H9 (cell line): ENCODE measurements around the gene EPHA3. TPM values are rescaled to one million over a fixed set of nuclear protein-coding genes. Genes with fewer than 3 reads are reported as not detected.
A peak's percentile ranks its signal among the peaks of the same experiment; 100 is the strongest.

Source experiments
- DNase-seq: peaks from one replicate; pipeline ENCODE4 v3.0.0-alpha.2; 2017
- H2AFZ ChIP-seq: one replicate; pipeline ENCODE4 v1.6.1; 2013; ENCODE audit warnings: mild to moderate bottlenecking, low read length, control low read depth, moderate library complexity
- H2AK5ac ChIP-seq: 2 replicates; pipeline ENCODE4 v1.6.1; 2013; ENCODE audit warnings: low read length, control low read depth, mixed read lengths; ENCODE audit not compliant: insufficient read length
- H2BK120ac ChIP-seq: one replicate; pipeline ENCODE4 v1.6.1; 2013; ENCODE audit warnings: low read depth, mild to moderate bottlenecking, low read length, control low read depth, inconsistent platforms; ENCODE audit not compliant: poor library complexity, severe bottlenecking
- H2BK12ac ChIP-seq: 2 replicates; pipeline ENCODE4 v1.6.1; 2013; ENCODE audit warnings: low read length, control low read depth, mixed read lengths, low read depth; ENCODE audit not compliant: insufficient read length
- H2BK15ac ChIP-seq: 2 replicates; pipeline ENCODE4 v1.6.1; 2013; ENCODE audit warnings: low read depth, low read length, control low read depth
- H2BK20ac ChIP-seq: one replicate; pipeline ENCODE4 v1.6.1; 2013; ENCODE audit warnings: low read depth, mild to moderate bottlenecking, low read length, control low read depth, inconsistent platforms; ENCODE audit not compliant: poor library complexity, severe bottlenecking
- H2BK5ac ChIP-seq: 2 replicates; pipeline ENCODE4 v1.6.1; 2013; ENCODE audit warnings: low read length, control low read depth, mixed read lengths; ENCODE audit not compliant: insufficient read length
- H3K14ac ChIP-seq: 2 replicates; pipeline ENCODE4 v1.6.1; 2013; ENCODE audit warnings: low read length, control low read depth; ENCODE audit not compliant: insufficient read depth
- H3K18ac ChIP-seq: 2 replicates; pipeline ENCODE4 v1.6.1; 2013; ENCODE audit warnings: low read depth, mild to moderate bottlenecking, mixed read lengths, low read length, control low read depth; ENCODE audit not compliant: insufficient read length
- H3K23ac ChIP-seq: 2 replicates; pipeline ENCODE4 v1.6.1; 2013; ENCODE audit warnings: low read length, control low read depth, mixed read lengths, low read depth; ENCODE audit not compliant: insufficient read length
- H3K23me2 ChIP-seq: 2 replicates; pipeline ENCODE4 v1.6.1; 2013; ENCODE audit warnings: low read depth, mild to moderate bottlenecking, mixed read lengths, low read length, control low read depth; ENCODE audit not compliant: insufficient read length, poor library complexity, severe bottlenecking
- H3K27ac ChIP-seq: 2 replicates; pipeline ENCODE4 v1.5.1; 2013; ENCODE audit warnings: low read length, control low read depth, mixed read lengths, low read depth; ENCODE audit not compliant: insufficient read length
- H3K27me3 ChIP-seq: 2 replicates; pipeline ENCODE4 v1.6.1; 2013; ENCODE audit warnings: low read length, control low read depth, inconsistent platforms; ENCODE audit not compliant: insufficient read depth
- H3K4ac ChIP-seq: 2 replicates; pipeline ENCODE4 v1.6.1; 2013; ENCODE audit warnings: low read depth, mild to moderate bottlenecking, control low read depth, inconsistent platforms, low read length, moderate library complexity
- H3K4me1 ChIP-seq: 2 replicates; pipeline ENCODE4 v1.6.1; 2013; ENCODE audit warnings: low read length, control low read depth, inconsistent platforms; ENCODE audit not compliant: insufficient read depth
- H3K4me2 ChIP-seq: 2 replicates; pipeline ENCODE4 v1.6.1; 2013; ENCODE audit warnings: low read length, control low read depth, mixed read lengths; ENCODE audit not compliant: insufficient read length, insufficient read depth
- H3K56ac ChIP-seq: 2 replicates; pipeline ENCODE4 v1.6.1; 2013; ENCODE audit warnings: low read depth, mild to moderate bottlenecking, mixed read lengths, low read length, control low read depth; ENCODE audit not compliant: insufficient read length
- H3K79me1 ChIP-seq: 2 replicates; pipeline ENCODE4 v1.6.1; 2013; ENCODE audit warnings: low read depth, mild to moderate bottlenecking, moderate library complexity, low read length, control low read depth, inconsistent platforms; ENCODE audit not compliant: insufficient read depth, poor library complexity, severe bottlenecking
- H3K79me2 ChIP-seq: 2 replicates; pipeline ENCODE4 v1.6.1; 2013; ENCODE audit warnings: low read length, control low read depth, inconsistent platforms; ENCODE audit not compliant: insufficient read depth
- H3K9ac ChIP-seq: 2 replicates; pipeline ENCODE4 v1.6.1; 2013; ENCODE audit warnings: low read length, control low read depth, mixed read lengths; ENCODE audit not compliant: insufficient read length; ENCODE audit errors: extremely low read depth
- H3K9me3 ChIP-seq: one replicate; pipeline ENCODE4 v1.6.1; 2013; ENCODE audit warnings: low read depth, low read length, inconsistent platforms; ENCODE audit not compliant: control insufficient read depth
- H3T11ph ChIP-seq: one replicate; pipeline ENCODE4 v1.6.1; 2013; ENCODE audit warnings: mild to moderate bottlenecking, low read length, control low read depth, inconsistent platforms
- H4K20me1 ChIP-seq: one replicate; pipeline ENCODE4 v1.6.1; 2013; ENCODE audit not compliant: control insufficient read depth, insufficient read length, insufficient read depth
- H4K5ac ChIP-seq: 2 replicates; pipeline ENCODE4 v1.6.1; 2013; ENCODE audit warnings: low read depth, mild to moderate bottlenecking, mixed read lengths, low read length, control low read depth; ENCODE audit not compliant: insufficient read length
- H4K8ac ChIP-seq: replicated peaks from 2 replicates; pipeline ENCODE4 v1.6.1; 2013; ENCODE audit warnings: low read length, control low read depth, mixed read lengths, low read depth; ENCODE audit not compliant: insufficient read length
- H4K91ac ChIP-seq: 2 replicates; pipeline ENCODE4 v1.6.1; 2013; ENCODE audit warnings: low read depth, mild to moderate bottlenecking, moderate library complexity, mixed read lengths, low read length, control low read depth; ENCODE audit not compliant: insufficient read length
- H3K27ac Mint-ChIP-seq, 3 experiments: 2 replicates in 2 of 3; 3 replicates in 1 of 3; pipeline ENCODE4 v1.8.0; 2020 to 2021; ENCODE audit warnings: mixed read lengths in 3 of 3, mild to moderate bottlenecking in 1 of 3, moderate library complexity in 1 of 3
- H3K27me3 Mint-ChIP-seq: 2 replicates; pipeline ENCODE4 v1.8.0; 2021; ENCODE audit warnings: low read depth, mild to moderate bottlenecking, moderate library complexity, mixed read lengths
- H3K36me3 Mint-ChIP-seq, 3 experiments: 2 replicates in 2 of 3; 3 replicates in 1 of 3; pipeline ENCODE4 v1.8.0; 2020 to 2021; ENCODE audit warnings: low read depth in 3 of 3, mixed read lengths in 3 of 3; ENCODE audit not compliant: insufficient read depth in 1 of 3
- H3K4me1 Mint-ChIP-seq, 2 experiments: 2 replicates each; pipeline ENCODE4 v1.8.0; 2020; ENCODE audit warnings: mixed read lengths in 2 of 2
- H3K4me3 Mint-ChIP-seq, 2 experiments: 2 replicates in 1 of 2; 3 replicates in 1 of 2; pipeline ENCODE4 v1.8.0; 2020 to 2021; ENCODE audit warnings: mild to moderate bottlenecking in 2 of 2, mixed read lengths in 2 of 2, moderate library complexity in 1 of 2
- H3K9me3 Mint-ChIP-seq, 2 experiments: 2 replicates in 1 of 2; 3 replicates in 1 of 2; pipeline ENCODE4 v1.8.0; 2020; ENCODE audit warnings: mild to moderate bottlenecking in 2 of 2, mixed read lengths in 2 of 2, moderate library complexity in 1 of 2
- WGBS: extraction: QIAGEN DNeasy Blood & Tissue Kit; methylation state at CpG from one replicate; pipeline ENCODE4 v1.1.7; 2013; ENCODE audit warnings: missing lambda C conversion rate, low lambda C conversion rate, mixed read lengths; ENCODE audit not compliant: insufficient read length; ENCODE audit errors: extremely low coverage; 5-methylcytosine and 5-hydroxymethylcytosine counted together
- total RNA-seq: library from RNA; stranded (reverse); gene quantifications from 2 replicates; pipeline ENCODE4 v1.2.1, GENCODE V29; 2021
- TF ChIP-seq, protein P1 (sequence below): fragments of 200-600 bp; sonication (generic); conservative IDR thresholded peaks from 3 replicates; pipeline ENCODE4 v1.8.0; 2021; ENCODE audit warnings: antibody characterized with exemption, mild to moderate bottlenecking

Gene EPHA3
- total RNA-seq, 1 experiment from 2014 or later: 0.66 TPM

GRCh38 chr3:89179355-89180001 lies 72.1 kb downstream of the EPHA3 start:
- Histone ChIP-seq H2AK5ac (no peak overlapping the region), H3K27ac (no peak overlapping the region), H3K4me2 (no peak overlapping the region), H4K5ac (no peak overlapping the region), H2BK12ac (no peak overlapping the region), H2BK5ac (no peak overlapping the region), H2BK120ac (no peak overlapping the region), H3K79me2 (no peaks in the 10 kb centered on the region), H3K4me1 (no peaks in the 10 kb centered on the region), H4K20me1 (no peaks in the 10 kb centered on the region), H3K18ac (no peak overlapping the region), H3K23me2 (no peaks in the 10 kb centered on the region), H3K9ac (no peak overlapping the region), H2AFZ (no peak overlapping the region), H2BK20ac (no peak overlapping the region), H3K56ac (no peak overlapping the region), H3K14ac (no peak overlapping the region), H3K23ac (no peak overlapping the region), H3T11ph (no peak overlapping the region), H3K9me3 (no peaks in the 10 kb centered on the region), H4K91ac (no peak overlapping the region), H3K4ac (no peak overlapping the region), H2BK15ac (no peak overlapping the region), H3K27me3 (no peaks in the 10 kb centered on the region), H4K8ac (no peak overlapping the region), H3K79me1 (no peaks in the 10 kb centered on the region)
- TF ChIP-seq, protein P1, sequence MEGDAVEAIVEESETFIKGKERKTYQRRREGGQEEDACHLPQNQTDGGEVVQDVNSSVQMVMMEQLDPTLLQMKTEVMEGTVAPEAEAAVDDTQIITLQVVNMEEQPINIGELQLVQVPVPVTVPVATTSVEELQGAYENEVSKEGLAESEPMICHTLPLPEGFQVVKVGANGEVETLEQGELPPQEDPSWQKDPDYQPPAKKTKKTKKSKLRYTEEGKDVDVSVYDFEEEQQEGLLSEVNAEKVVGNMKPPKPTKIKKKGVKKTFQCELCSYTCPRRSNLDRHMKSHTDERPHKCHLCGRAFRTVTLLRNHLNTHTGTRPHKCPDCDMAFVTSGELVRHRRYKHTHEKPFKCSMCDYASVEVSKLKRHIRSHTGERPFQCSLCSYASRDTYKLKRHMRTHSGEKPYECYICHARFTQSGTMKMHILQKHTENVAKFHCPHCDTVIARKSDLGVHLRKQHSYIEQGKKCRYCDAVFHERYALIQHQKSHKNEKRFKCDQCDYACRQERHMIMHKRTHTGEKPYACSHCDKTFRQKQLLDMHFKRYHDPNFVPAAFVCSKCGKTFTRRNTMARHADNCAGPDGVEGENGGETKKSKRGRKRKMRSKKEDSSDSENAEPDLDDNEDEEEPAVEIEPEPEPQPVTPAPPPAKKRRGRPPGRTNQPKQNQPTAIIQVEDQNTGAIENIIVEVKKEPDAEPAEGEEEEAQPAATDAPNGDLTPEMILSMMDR: no peak
- H3K27me3 Mint-ChIP-seq: no peaks in the 10 kb centered on the region
- H3K4me1 Mint-ChIP-seq: peaks cover 17 to 38% of the 10 kb centered on the region in 2 experiments
- no peak for DNase-seq
- no peak overlapping the region for H3K4me3 Mint-ChIP-seq
- H3K27ac Mint-ChIP-seq: peak overlapping the region in 1 of 3 experiments; percentile 84; a peak in 2 of 7 replicates
- no peaks in the 10 kb centered on the region for H3K36me3 Mint-ChIP-seq
- no peaks in the 10 kb centered on the region for H3K9me3 Mint-ChIP-seq
- no CpG with 5 or more reads among the region's 3 CpGs for WGBS
